ENCODE results near the gene HAAO.

Gene HAAO

GRCh38 chr2:42752314-42752713 is 40.1 kb downstream of the HAAO start:
- no peak overlapping the region for H3K4me3 ChIP-seq (ENCODE audit: low read depth, low read length)
- TF ChIP-seq, protein P1, sequence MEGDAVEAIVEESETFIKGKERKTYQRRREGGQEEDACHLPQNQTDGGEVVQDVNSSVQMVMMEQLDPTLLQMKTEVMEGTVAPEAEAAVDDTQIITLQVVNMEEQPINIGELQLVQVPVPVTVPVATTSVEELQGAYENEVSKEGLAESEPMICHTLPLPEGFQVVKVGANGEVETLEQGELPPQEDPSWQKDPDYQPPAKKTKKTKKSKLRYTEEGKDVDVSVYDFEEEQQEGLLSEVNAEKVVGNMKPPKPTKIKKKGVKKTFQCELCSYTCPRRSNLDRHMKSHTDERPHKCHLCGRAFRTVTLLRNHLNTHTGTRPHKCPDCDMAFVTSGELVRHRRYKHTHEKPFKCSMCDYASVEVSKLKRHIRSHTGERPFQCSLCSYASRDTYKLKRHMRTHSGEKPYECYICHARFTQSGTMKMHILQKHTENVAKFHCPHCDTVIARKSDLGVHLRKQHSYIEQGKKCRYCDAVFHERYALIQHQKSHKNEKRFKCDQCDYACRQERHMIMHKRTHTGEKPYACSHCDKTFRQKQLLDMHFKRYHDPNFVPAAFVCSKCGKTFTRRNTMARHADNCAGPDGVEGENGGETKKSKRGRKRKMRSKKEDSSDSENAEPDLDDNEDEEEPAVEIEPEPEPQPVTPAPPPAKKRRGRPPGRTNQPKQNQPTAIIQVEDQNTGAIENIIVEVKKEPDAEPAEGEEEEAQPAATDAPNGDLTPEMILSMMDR (IDR thresholded peaks at IDR 0.05; ENCODE audit: low read depth, low read length, missing control alignments): no peak
- peak; percentile 55 for DNase-seq (ENCODE audit: low read depth)

DNA sequence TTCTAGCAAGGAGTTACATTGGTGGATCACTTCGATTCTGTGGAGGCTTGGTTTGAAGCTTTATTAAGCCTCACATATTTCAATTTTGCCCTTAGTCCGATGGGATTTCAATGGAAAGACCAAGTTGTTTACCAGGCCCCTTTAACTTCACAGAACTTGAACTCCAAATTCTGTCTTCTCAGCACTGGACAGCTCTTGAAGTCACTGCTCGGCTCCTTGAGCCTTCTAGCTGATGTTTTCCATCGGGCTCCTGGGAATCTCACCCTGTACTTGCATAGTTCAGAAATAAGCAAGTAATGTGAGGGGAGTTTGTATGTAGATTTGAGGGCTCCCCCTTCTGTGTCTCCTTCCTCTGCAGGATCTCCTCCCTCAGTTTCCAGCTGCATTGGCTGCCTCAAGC is 43.5 kb downstream of the HAAO start:
- DNase-seq (ENCODE audit: low read depth): no peak
- TF ChIP-seq, protein P1 (IDR thresholded peaks at IDR 0.05; ENCODE audit: low read depth, low read length, missing control alignments): no peak
- H3K4me3 ChIP-seq (ENCODE audit: low read depth, low read length): no peak overlapping the region

- no peak overlapping the region for H3K4me3 ChIP-seq (ENCODE audit: low read depth, low read length)
- TF ChIP-seq, protein P1 (IDR thresholded peaks at IDR 0.05; ENCODE audit: low read depth, low read length, missing control alignments): no peak
- DNase-seq (ENCODE audit: low read depth): no peak
Measured at GRCh38 chr2:42747422-42747821, 45.0 kb downstream of the HAAO start.

DNA sequence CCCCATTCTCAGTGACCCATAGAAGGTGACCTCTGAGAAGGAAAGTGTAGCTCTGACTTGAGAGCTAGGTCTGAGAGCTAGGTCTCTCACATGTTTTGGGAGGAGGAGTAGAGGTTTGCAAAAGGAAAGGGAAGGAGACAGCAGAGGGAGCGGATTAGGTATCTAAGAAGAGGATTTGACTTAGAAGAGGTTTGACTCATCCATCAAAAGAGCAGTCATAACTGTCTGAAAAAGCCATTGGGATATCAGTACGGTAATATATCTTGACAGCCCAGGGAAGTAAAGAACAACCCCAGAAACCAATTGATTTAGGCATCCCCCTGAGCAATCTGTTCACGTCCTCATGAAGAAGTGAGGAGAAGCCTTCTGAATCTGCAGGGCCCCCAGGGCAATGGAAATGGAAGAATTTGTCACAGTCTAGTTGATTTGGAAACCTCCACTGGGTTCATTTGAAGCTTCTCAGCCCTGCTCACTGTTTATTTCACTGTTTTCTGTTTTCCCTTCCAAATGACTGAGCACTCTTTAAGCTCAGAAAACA is 47.8 kb downstream of the HAAO start:
- no peak for DNase-seq (ENCODE audit: low read depth)
- TF ChIP-seq, protein P1 (IDR thresholded peaks at IDR 0.05; ENCODE audit: low read depth, low read length, missing control alignments): no peak
- no peak overlapping the region for H3K4me3 ChIP-seq (ENCODE audit: low read depth, low read length)

DNA sequence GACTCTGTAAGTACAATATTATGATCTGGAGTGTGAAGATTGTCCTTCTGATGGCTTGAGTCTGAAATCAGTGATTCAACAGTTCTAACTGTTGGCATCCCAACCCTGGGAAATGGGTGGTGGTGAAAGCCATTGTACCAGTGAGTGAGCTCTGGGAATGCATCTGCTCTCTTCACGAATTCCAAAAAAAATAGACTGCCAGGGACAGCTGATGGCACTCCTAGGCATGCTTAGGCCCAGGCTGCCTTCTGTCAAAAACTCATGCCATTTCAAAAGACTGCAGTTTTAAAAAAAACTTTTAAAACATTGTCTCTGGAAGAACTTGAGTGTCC is 48.8 kb downstream of the HAAO start:
- DNase-seq (ENCODE audit: low read depth): no peak
- H3K4me3 ChIP-seq (ENCODE audit: low read depth, low read length): no peak overlapping the region
- TF ChIP-seq, protein P1 (IDR thresholded peaks at IDR 0.05; ENCODE audit: low read depth, low read length, missing control alignments): no peak

GRCh38 chr2:42742740-42743658 is 49.4 kb downstream of the HAAO start:
- DNase-seq (ENCODE audit: low read depth): no peak
- no peak overlapping the region for H3K4me3 ChIP-seq (ENCODE audit: low read depth, low read length)

More at GRCh38 chr2:42742740-42743658, 49.4 kb downstream of the HAAO start:
- TF ChIP-seq, protein P1 (IDR thresholded peaks at IDR 0.05; ENCODE audit: low read depth, low read length, missing control alignments): peak; percentile 15
